Right lobe of liver (tissue), 4 donors: ENCODE measurements around the gene OR6A2.

ENCODE experiments used
- CTCF ChIP-seq, 4 donors: fragments of 200-600 bp in 3 of 4; fragments of 450-650 bp in 1 of 4; IDR thresholded peaks; one replicate each; pipeline versions ENCODE4 v1.5.1 to v1.8.0; 2016 to 2022; ENCODE audit warnings: antibody characterized with exemption in 4 of 4, mild to moderate bottlenecking in 2 of 4
- POLR2A ChIP-seq: fragments of 450-650 bp; IDR thresholded peaks from one replicate; pipeline ENCODE4 v1.6.1; 2017; ENCODE audit warnings: antibody characterized with exemption, mild to moderate bottlenecking
- donor health status: DM: no; HTN: no; CAD: no.
- donor health status: DM: no; HTN: no; CAD: no.
- donor health status: DM: no; HTN: yes; CAD: no.

- TF ChIP-seq POLR2A (no peak), CTCF (IDR thresholded peaks at IDR 0.05) (no peak)
Observed at GRCh38 chr11:6833356-6833755, 33.9 kb upstream of the OR6A2 start.
